ENCODE measurements around the gene TMEM233. TPM values are rescaled to one million over a fixed set of nuclear protein-coding genes. Genes with fewer than 3 reads are reported as not detected.

TMEM233 gene
- total RNA-seq, 1 experiment from 2014 or later, result not detected

GRCh38 chr12:119684711-119685369, 91.3 kb downstream of the TMEM233 start:
- intact Hi-C loops (cut with micrococcal nuclease; ENCODE audit: unreplicated experiment), result loop anchor here (1.0 kb wide), 1 partner anchor 12 kb away; no protein-coding TSS in a partner anchor
- Mint-ChIP-seq H3K4me3 (ENCODE audit: low read depth, unreplicated experiment) (peak overlapping the region; percentile 44), H3K27me3 (ENCODE audit: unreplicated experiment) (no peaks in the 10 kb centered on the region), H3K36me3 (ENCODE audit: insufficient read depth, unreplicated experiment) (peaks cover 54% of the 10 kb centered on the region), H3K4me1 (ENCODE audit: low read depth, unreplicated experiment) (peaks cover 62% of the 10 kb centered on the region), H3K9me3 (ENCODE audit: low read depth, unreplicated experiment) (no peaks in the 10 kb centered on the region), H3K27ac (ENCODE audit: unreplicated experiment) (peak overlapping the region; percentile 46)
- CTCF ChIA-PET, result interaction anchor here (0.5 to 1.0 kb wide), 2 partner anchors 11 to 254 kb away, joined by 3 to 8 read pairs; no protein-coding TSS in a partner anchor
- no peak for DNase-seq
- no TSS peak for BruUV-seq (replicated peaks)
- TF ChIP-seq, protein P1, sequence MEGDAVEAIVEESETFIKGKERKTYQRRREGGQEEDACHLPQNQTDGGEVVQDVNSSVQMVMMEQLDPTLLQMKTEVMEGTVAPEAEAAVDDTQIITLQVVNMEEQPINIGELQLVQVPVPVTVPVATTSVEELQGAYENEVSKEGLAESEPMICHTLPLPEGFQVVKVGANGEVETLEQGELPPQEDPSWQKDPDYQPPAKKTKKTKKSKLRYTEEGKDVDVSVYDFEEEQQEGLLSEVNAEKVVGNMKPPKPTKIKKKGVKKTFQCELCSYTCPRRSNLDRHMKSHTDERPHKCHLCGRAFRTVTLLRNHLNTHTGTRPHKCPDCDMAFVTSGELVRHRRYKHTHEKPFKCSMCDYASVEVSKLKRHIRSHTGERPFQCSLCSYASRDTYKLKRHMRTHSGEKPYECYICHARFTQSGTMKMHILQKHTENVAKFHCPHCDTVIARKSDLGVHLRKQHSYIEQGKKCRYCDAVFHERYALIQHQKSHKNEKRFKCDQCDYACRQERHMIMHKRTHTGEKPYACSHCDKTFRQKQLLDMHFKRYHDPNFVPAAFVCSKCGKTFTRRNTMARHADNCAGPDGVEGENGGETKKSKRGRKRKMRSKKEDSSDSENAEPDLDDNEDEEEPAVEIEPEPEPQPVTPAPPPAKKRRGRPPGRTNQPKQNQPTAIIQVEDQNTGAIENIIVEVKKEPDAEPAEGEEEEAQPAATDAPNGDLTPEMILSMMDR (IDR thresholded peaks at IDR 0.05; ENCODE audit: unreplicated experiment), result no peak

DNA sequence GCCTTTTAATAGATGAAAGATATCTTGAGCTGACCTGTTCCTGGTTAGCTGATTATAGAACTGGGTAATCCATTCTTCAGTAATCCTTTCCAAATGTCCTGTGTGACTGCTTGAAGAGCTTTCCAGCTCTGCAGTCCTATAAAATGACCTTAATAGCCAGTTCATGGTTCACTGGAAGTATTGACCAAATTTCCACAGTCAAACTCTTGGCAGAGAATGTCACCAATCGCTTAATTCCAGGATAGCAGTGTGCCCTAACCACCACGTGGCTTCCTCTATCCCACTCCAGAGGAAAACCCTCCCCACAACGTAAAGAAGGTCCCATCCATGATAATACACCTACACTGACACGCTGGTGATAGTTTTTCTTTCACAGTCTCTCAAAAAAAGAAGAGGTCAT, 91.8 kb downstream of the TMEM233 start:
- intact Hi-C loops (cut with micrococcal nuclease; ENCODE audit: unreplicated experiment), result no loop called here
- H3K4me3 Mint-ChIP-seq (ENCODE audit: low read depth, unreplicated experiment), result peak overlapping the region; percentile 44
- peak overlapping the region; percentile 46 for H3K27ac Mint-ChIP-seq (ENCODE audit: unreplicated experiment)
- no peak for DNase-seq
- TF ChIP-seq, protein P1 (IDR thresholded peaks at IDR 0.05; ENCODE audit: unreplicated experiment), result no peak
- BruUV-seq (replicated peaks), result no TSS peak
- peaks cover 57% of the 10 kb centered on the region for H3K4me1 Mint-ChIP-seq (ENCODE audit: low read depth, unreplicated experiment)
- CTCF ChIA-PET, result no interaction called here
- no peaks in the 10 kb centered on the region for H3K9me3 Mint-ChIP-seq (ENCODE audit: low read depth, unreplicated experiment)
- H3K36me3 Mint-ChIP-seq (ENCODE audit: insufficient read depth, unreplicated experiment), result peaks cover 54% of the 10 kb centered on the region
- H3K27me3 Mint-ChIP-seq (ENCODE audit: unreplicated experiment), result no peaks in the 10 kb centered on the region

DNA sequence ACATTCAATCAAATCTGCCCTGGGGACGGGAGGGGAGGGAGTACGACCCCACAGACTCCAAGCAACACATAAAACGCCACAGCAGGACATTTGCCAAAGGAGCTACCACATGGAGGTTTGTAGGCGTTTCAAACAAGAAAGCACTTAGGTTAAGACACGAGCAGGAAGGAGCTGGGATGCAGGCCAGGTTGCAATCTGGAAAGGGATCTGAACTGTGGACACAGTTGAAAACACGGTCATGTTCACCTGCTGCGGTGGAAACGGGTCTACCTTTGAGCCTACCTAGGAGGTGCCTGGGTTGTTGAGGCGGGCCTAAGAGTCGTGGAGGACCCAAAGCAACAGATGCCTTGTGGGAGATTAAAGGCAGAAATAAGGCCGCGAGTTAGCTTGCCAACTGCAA, 92.8 kb downstream of the TMEM233 start:
- Mint-ChIP-seq H3K4me1 (ENCODE audit: low read depth, unreplicated experiment) (peaks cover 55% of the 10 kb centered on the region), H3K9me3 (ENCODE audit: low read depth, unreplicated experiment) (no peaks in the 10 kb centered on the region), H3K27me3 (ENCODE audit: unreplicated experiment) (no peaks in the 10 kb centered on the region), H3K36me3 (ENCODE audit: insufficient read depth, unreplicated experiment) (peaks cover 50% of the 10 kb centered on the region), H3K4me3 (ENCODE audit: low read depth, unreplicated experiment) (no peak overlapping the region), H3K27ac (ENCODE audit: unreplicated experiment) (no peak overlapping the region)
- no TSS peak for BruUV-seq (replicated peaks)
- TF ChIP-seq, protein P1 (IDR thresholded peaks at IDR 0.05; ENCODE audit: unreplicated experiment), result no peak
- no peak for DNase-seq
- CTCF ChIA-PET, result interaction anchor here (0.9 kb wide), 1 partner anchor 29 kb away, joined by 5 read pairs; no protein-coding TSS in a partner anchor
- intact Hi-C loops (cut with micrococcal nuclease; ENCODE audit: unreplicated experiment), result no loop called here

GRCh38 chr12:119686776-119687175, 93.2 kb downstream of the TMEM233 start:
- Mint-ChIP-seq H3K4me1 (ENCODE audit: low read depth, unreplicated experiment) (peaks cover 51% of the 10 kb centered on the region), H3K36me3 (ENCODE audit: insufficient read depth, unreplicated experiment) (peaks cover 45% of the 10 kb centered on the region), H3K4me3 (ENCODE audit: low read depth, unreplicated experiment) (no peak overlapping the region), H3K27me3 (ENCODE audit: unreplicated experiment) (no peaks in the 10 kb centered on the region), H3K27ac (ENCODE audit: unreplicated experiment) (peak overlapping the region; percentile 33), H3K9me3 (ENCODE audit: low read depth, unreplicated experiment) (no peaks in the 10 kb centered on the region)
- DNase-seq, result no peak
- TF ChIP-seq, protein P1 (IDR thresholded peaks at IDR 0.05; ENCODE audit: unreplicated experiment), result no peak
- CTCF ChIA-PET, result no interaction called here
- intact Hi-C loops (cut with micrococcal nuclease; ENCODE audit: unreplicated experiment), result no loop called here
- no TSS peak for BruUV-seq (replicated peaks)
